SJSA1 (cell line): ENCODE data around the gene PARD6B. TPM values are rescaled to one million over a fixed set of nuclear protein-coding genes. Genes with fewer than 3 reads are reported as not detected.
"Not testable (repeated sequence)": the region's sequence is repeated elsewhere in the genome, so short reads cannot be mapped to it uniquely, and the experiment has no call there.

Experiments used
- DNase-seq, 2 experiments: peaks; one replicate each; pipeline ENCODE4 v3.0.0-alpha.2; 2015 to 2020; ENCODE audit warnings: low spot score in 2 of 2, low read depth in 1 of 2
- H3K27ac ChIP-seq: fragments of 250-450 bp; sonication (Bioruptor Pico); 2 replicates; pipeline ENCODE4 v1.5.1; 2020; ENCODE audit warnings: mild to moderate bottlenecking, moderate library complexity
- H3K27me3 ChIP-seq: fragments of 250-450 bp; sonication (Bioruptor Pico); replicated peaks from 2 replicates; pipeline ENCODE4 v1.5.1; 2020; ENCODE audit warnings: mild to moderate bottlenecking, moderate library complexity
- H3K36me3 ChIP-seq: fragments of 250-450 bp; sonication (Bioruptor Pico); 2 replicates; pipeline ENCODE4 v1.5.1; 2020; ENCODE audit warnings: mild to moderate bottlenecking
- H3K4me1 ChIP-seq: fragments of 250-450 bp; sonication (Bioruptor Pico); replicated peaks from 2 replicates; pipeline ENCODE4 v1.6.1; 2021; ENCODE audit warnings: mild to moderate bottlenecking
- H3K4me3 ChIP-seq: fragments of 250-450 bp; sonication (Bioruptor Pico); 2 replicates; pipeline ENCODE4 v1.5.1; 2020; ENCODE audit warnings: mild to moderate bottlenecking
- H3K9me3 ChIP-seq: fragments of 250-450 bp; sonication (Bioruptor Pico); replicated peaks from 2 replicates; pipeline ENCODE4 v1.5.1; 2020; ENCODE audit warnings: mild to moderate bottlenecking
- total RNA-seq: library from RNA; depleted of rRNA; stranded (reverse); fragments of >200 nt; shearing (Covaris generic); gene quantifications from 2 replicates; pipeline ENCODE4 v1.2.3, GENCODE V29; 2014

PARD6B gene
- total RNA-seq, 1 experiment from 2014 or later = 1.8 TPM

DNA sequence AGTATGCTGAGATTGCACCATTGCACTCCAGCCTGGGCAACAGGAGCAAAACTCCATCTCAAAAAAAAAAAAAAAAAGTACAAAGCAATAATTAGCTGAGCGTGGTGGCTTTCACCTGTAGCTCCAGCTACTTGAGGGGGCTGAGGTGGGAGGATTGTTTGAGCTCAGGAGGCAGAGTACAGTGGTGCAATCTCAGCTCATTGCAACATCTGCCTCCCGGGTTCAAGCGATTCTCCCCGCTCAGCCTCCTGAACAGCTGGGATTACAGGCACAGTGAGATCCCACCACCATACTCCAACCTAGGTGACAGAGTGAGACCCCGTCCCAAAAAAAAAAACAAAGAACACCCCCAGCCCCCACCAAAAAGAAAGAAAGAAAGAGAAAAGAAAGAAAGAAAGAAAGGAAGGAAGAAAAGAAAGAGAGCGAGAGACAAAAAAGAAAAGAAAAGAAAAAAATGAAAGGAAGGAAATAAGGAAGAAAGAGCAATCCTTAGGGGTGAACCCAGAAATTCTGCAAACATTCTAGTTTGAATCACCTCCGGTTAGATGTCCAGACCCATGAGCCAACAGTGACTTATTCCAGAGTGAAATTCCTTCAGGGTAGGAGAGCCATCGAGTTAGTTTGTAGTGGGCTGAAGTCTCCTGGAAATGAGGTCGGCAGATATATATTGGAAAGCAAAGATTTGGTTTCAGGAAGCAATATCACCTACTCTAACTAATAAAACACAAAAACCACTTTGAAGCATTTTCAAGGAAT lies 36.8 kb upstream of the PARD6B start:
- H3K36me3 ChIP-seq = no peaks in the 10 kb centered on the region
- no peak overlapping the region for H3K27ac ChIP-seq
- DNase-seq = no peak
- H3K9me3 ChIP-seq = no peaks in the 10 kb centered on the region
- no peak overlapping the region for H3K4me3 ChIP-seq
- peaks cover 2% of the 10 kb centered on the region for H3K4me1 ChIP-seq
- H3K27me3 ChIP-seq = no peaks in the 10 kb centered on the region

DNA sequence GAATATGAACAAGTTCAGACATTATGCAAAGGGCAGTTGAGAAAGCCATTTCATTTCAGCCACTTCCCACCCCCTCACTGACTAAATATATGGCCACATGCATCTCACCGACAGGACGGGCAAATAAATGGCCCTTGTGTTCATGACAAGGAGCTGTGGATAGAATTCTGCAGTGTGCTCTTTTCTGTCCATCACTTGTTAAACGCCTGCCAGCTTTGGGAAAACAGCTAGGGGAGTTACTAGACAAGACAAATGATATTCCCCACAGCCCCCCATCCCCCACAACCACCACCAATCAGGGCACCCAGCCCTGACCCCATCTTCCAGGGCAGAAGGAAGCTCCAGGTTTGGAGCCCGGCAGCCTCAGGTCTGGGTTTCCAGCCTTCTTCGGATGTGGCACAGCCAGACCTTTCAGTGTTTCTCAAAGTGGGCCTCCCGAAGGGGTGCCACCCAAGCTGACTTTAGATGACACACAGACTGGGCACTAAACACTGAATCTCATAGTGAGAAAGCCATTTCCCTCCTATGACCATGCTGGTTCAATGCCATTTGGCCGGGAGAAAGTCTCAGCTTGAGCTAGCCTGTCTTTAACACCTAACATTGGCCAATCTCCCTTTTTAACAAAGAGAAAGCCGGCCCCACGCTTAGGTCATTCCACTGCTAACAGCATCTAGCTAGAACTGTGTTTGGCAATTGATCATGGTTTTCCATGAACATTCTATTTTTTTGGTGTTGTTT lies 36.1 kb upstream of the PARD6B start:
- Histone ChIP-seq H3K27ac (no peak overlapping the region), H3K9me3 (no peaks in the 10 kb centered on the region), H3K27me3 (no peaks in the 10 kb centered on the region), H3K36me3 (no peaks in the 10 kb centered on the region), H3K4me3 (no peak overlapping the region), H3K4me1 (peaks cover 9% of the 10 kb centered on the region)
- no peak for DNase-seq

DNA sequence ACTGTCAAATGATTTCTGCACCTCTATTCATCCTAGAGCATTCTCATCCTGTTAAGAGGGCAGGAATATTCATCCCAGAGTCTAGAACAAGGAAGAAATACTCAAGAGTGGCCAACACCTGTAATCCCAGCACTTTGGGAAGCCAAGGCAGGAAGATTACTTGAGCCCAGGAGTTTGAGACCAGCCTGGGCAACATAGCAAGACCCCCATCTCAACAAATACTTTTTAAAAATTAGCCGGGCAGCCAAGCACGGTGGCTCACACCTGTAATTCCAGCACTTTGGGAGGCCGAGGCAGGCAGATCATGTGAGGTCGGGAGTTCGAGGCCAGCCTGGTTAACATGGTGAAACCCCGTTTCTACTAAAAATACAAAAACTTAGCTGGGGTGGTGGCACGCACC lies 33.1 kb upstream of the PARD6B start:
- H3K9me3 ChIP-seq, H3K4me3 ChIP-seq, H3K27ac ChIP-seq, DNase-seq, H3K27me3 ChIP-seq, H3K36me3 ChIP-seq: not testable (repeated sequence)
- peaks cover 29% of the 10 kb centered on the region for H3K4me1 ChIP-seq

DNA sequence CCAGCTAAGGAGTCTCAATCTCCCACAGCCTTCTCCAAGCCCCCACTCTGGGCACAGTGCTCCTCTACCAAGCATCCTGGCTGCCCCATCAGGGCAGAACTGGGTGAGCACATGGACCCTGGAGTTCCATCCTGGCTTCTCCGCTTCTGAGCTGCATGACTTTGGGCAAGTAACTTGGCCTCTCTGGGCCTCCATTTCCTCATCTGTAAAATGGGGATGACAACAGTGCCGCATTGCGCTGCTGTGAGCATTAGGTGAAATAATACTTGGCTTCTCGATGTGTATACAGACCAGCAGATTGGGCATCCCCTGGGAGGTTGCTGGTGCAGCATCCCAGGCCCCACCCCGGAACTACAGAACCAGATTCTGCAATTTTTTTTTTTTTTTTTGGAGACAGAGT lies 31.7 kb upstream of the PARD6B start:
- Histone ChIP-seq H3K36me3 (no peaks in the 10 kb centered on the region), H3K27ac (no peak overlapping the region), H3K4me1 (peaks cover 30% of the 10 kb centered on the region), H3K9me3 (no peaks in the 10 kb centered on the region), H3K27me3 (no peaks in the 10 kb centered on the region), H3K4me3 (no peak overlapping the region)
- no peak for DNase-seq

DNA sequence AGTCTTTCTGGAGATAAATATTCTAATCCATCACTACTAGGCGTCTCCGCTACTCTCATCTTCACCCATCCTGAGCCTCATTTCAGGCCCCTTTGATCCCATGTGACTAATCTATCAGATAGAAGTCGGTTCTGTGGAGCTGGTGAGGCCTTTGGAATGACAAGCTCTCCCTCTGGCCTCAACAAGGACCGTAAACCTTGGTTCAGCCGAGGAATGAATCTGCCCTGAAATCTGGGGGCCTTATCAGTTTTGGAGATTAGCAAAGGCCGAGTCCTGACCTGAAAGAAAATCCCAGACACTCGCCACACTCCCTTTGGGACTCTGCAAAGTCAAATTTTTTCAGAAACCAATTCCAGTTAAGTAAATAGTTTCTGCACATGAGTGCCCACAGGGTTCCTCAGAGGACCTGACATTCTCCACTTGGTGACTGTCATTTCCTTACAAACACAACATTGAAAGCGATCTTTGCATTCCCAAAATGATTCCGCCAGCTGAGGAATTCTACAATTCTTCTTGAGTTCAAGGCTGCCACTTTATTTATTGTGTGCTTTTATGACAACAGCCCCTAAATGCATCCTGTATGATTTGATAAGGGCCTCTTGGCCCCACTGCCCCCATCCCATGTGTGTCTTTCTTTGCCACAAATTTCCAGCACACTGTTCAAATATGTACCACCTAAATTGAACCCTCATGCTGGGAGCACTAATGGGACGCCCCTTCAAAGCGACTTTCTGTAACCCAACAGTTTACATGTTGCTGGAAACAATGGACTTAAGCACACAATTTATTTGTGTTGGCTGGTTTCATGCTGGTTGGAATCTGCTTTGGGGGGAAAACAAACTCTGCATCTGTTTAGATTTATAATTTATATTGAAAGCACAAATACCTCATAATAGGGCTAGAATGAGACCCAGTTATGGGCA lies 30.1 kb upstream of the PARD6B start:
- DNase-seq = peak; percentile 91 to 98
- H3K4me1 ChIP-seq = peaks cover 33% of the 10 kb centered on the region
- no peaks in the 10 kb centered on the region for H3K27me3 ChIP-seq
- no peaks in the 10 kb centered on the region for H3K9me3 ChIP-seq
- H3K36me3 ChIP-seq = no peaks in the 10 kb centered on the region
- no peak overlapping the region for H3K4me3 ChIP-seq
- H3K27ac ChIP-seq = peak overlapping the region; percentile 51

DNA sequence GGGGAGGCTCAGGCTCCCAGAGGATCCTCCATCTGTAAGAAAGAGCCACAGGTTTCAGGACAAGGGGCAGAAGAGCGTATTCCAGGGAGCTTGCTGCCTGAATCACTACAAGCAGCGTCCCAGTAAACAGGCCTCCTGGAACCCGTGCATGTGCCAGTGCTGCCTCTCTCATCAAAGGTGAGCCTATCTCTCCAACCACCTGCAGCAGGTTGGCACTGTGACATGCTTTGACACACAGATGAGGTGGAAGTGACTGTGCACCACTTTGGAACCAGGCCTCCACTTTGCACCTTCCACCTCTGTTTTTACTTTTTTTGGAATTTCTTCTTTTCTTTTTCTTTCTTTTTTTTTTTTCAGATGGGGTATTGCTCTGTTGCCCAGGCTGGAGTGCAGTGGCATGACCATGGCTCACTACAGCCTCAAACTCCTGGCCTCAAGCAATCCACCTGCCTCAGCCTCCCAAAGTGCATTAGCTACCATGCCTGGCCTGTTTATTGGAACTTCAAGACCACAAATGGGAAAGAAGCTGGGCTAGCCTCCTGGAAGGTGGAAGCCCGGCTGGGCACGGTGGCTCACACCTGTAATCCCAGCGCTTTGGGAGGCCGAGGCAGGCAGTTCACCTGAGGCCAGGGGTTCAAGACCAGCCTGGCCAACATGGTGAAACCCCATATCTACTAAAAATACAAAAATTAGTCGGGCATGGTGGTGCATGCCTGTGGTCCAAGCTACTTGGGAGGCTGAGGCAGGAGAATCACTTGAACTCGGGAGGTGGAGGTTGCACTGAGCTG lies 27.5 kb upstream of the PARD6B start:
- not testable (repeated sequence) for H3K36me3 ChIP-seq, H3K4me3 ChIP-seq, H3K27me3 ChIP-seq, H3K9me3 ChIP-seq, DNase-seq, H3K27ac ChIP-seq
- H3K4me1 ChIP-seq = peaks cover 36% of the 10 kb centered on the region

DNA sequence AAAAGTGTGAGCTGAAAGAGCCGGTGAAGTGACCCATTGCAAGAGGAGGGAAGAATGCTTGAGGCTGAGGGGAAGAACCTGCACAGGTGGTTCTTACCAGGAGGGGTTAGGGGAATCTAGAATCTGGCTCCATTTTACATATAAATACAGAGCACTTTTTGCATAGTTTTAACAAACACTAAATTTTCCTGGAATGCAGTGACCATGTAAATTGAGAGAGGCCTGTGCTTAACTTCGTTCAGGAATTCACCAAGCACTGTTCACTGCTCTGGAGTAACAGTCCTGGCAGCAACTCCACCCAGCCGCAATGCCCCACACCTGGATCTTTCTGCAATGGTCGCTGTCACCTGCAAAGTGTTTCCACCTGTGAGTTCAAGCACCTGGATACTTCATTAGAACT lies 26.9 kb upstream of the PARD6B start:
- Histone ChIP-seq H3K27ac (no peak overlapping the region), H3K36me3 (no peaks in the 10 kb centered on the region), H3K4me1 (peaks cover 41% of the 10 kb centered on the region), H3K27me3 (no peaks in the 10 kb centered on the region), H3K4me3 (no peak overlapping the region), H3K9me3 (no peaks in the 10 kb centered on the region)
- no peak for DNase-seq

DNA sequence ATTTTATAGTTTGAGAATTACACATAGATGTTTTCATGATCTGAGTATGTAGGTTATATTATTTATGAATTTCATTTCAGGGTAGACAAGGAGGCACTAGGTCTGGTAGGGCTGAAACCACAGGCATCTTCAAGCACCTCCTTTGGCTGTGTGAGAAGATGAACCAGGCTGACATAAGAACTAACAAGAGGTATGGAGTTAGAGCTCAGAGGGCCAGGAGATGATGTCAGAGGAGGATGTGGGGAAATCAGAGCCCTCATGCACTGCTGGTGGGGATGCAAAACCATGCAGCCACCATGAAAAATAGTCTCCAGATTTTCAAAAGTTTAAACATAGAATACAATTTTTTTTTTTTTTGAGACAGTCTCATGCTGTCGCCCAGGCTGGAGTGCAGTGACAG lies 26.4 kb upstream of the PARD6B start:
- H3K4me3 ChIP-seq = no peak overlapping the region
- H3K27me3 ChIP-seq = no peaks in the 10 kb centered on the region
- H3K9me3 ChIP-seq = no peaks in the 10 kb centered on the region
- H3K4me1 ChIP-seq = peaks cover 41% of the 10 kb centered on the region
- no peaks in the 10 kb centered on the region for H3K36me3 ChIP-seq
- H3K27ac ChIP-seq = no peak overlapping the region
- DNase-seq = no peak

DNA sequence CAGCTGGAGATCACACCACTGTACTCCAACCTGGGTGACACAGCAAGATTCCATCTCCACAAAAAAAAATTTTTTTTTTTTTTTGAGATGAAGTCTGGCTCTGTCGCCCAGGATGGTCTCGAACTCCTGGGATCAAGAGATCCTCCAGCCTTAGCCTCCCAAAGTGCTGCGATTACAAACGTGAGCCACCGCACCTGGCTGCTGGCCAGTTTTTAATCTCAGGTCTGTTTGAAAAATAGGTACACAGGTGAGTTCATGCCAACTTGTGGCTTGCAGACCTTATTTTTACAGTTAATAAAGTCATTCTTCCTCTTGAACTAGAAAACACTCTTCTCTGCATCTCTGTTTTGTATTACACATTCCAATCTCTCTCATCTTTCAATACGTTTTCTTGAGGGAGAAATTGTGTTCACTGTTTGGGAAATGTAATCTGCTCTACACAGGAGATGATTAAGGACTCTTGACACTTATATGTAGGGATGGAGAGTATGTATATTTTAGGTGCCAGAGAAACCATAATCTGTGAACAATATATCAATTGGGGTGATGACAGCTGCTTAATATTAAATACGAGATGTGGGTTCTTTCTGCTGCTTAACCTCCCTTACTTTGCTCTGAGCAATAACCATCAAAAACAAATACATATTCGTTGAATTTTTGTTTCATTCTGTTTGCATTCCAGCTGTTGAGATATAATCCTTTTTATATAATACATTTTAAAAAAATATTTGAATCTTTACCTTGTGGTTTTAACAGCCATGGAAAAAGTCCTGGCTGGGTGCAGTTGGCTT lies 22.3 kb upstream of the PARD6B start:
- Histone ChIP-seq H3K27ac (no peak overlapping the region), H3K9me3 (no peaks in the 10 kb centered on the region), H3K4me3 (no peak overlapping the region), H3K4me1 (peaks cover 24% of the 10 kb centered on the region), H3K36me3 (no peaks in the 10 kb centered on the region), H3K27me3 (no peaks in the 10 kb centered on the region)
- DNase-seq = no peak

DNA sequence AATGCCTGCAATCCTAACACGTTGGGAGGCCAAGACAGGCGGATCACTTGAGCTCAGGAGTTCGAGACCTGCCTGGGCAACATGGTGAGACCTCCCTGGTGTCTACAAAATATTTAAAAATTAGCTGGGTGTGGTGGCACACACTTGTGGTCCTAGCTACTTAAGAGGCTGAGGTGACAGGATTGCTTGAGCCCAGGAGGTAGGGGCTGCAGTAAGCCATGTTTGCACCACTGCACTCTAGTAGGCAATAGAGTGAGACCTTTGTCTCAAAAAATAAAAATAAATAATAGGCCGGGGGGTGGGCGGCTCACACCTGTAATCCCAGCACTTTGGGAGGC lies 21.8 kb upstream of the PARD6B start:
- DNase-seq = no peak
- H3K36me3 ChIP-seq = no peaks in the 10 kb centered on the region
- no peaks in the 10 kb centered on the region for H3K9me3 ChIP-seq
- no peaks in the 10 kb centered on the region for H3K27me3 ChIP-seq
- H3K4me1 ChIP-seq = peaks cover 23% of the 10 kb centered on the region
- no peak overlapping the region for H3K4me3 ChIP-seq
- H3K27ac ChIP-seq = no peak overlapping the region

DNA sequence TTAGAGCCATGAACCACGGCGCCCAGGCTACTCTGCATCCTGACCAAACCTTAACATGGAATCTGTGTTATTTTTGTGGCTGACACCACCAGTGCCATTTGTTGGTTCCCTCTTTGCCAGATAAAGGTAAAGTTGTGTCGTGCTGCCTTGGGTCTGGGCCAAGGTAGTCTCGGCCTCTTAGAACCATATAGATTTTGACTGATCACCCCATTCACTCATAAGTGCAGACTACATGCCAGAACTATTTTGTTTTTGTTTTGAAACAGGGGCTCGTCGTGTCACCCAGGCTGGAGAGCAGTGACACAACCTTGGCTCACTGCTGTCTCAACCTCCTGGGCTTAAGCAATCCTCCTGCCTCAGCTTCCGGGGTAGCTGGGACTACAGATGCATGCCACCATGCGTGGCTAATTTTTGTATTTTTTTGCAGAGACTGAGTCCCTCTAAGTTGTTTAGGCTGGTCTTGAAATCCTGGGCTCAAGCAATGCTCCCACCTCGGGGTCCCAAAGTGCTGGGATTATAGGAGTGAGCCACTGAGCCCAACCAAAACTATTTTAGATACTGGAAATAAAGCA lies 20.8 kb upstream of the PARD6B start:
- Histone ChIP-seq H3K9me3 (no peaks in the 10 kb centered on the region), H3K27me3 (no peaks in the 10 kb centered on the region), H3K4me1 (peaks cover 20% of the 10 kb centered on the region), H3K4me3 (no peak overlapping the region), H3K36me3 (no peaks in the 10 kb centered on the region), H3K27ac (no peak overlapping the region)
- DNase-seq = no peak

DNA sequence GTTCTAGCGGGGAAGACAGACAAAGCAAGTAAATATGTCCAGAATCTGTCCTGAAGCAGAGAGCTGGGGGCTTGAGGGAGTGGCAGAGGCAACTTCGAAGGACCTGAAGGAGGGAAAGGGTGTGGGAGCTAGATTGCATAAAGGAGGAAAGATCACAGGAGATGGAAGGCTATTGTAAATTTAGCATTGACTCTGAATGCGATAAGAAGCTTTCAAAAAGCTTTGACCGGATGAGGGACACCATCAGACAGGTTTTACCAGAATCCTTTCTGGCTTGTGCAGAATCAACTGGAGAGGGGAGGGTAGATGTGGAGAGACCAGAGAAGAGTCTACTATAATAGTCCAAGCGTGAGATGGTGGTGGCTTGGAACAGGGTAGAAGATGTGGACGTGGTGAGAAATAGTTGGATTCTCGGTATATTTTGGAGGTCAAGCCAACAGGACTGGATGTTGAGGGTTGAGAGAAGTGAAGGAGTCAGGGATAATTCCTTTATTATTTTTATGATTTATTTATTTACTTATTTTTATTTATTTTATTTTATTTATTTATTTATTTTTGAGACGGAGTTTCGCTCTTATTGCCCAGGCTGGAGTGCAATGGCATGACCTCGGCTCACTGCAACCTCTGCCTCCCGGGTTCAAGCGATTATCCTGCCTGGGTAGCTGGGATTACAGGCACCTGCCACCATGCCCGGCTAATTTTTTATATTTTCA lies 20.1 kb upstream of the PARD6B start:
- no peaks in the 10 kb centered on the region for H3K9me3 ChIP-seq
- H3K4me1 ChIP-seq = peaks cover 20% of the 10 kb centered on the region
- no peak for DNase-seq
- no peaks in the 10 kb centered on the region for H3K27me3 ChIP-seq
- H3K36me3 ChIP-seq = no peaks in the 10 kb centered on the region
- H3K4me3 ChIP-seq = no peak overlapping the region
- H3K27ac ChIP-seq = no peak overlapping the region
